Breast epithelium (tissue), 4 donors: ENCODE measurements around the gene DNAAF3. TPM values are rescaled to one million over a fixed set of nuclear protein-coding genes. Genes with fewer than 3 reads are reported as not detected.
"Not testable (repeated sequence)": the region's sequence is repeated elsewhere in the genome, so short reads cannot be mapped to it uniquely, and the experiment has no call there.

ENCODE experiments used
- DNase-seq, 2 donors: peaks; one replicate each; pipeline ENCODE4 v3.0.0-alpha.2; 2019; ENCODE audit warnings: low spot score in 2 of 2
- H3K27ac ChIP-seq, 2 donors: fragments of 200-600 bp; sonication (generic) in 1 of 2; one replicate each; pipeline ENCODE4 v1.5.1; 2016 to 2019; ENCODE audit warnings: mild to moderate bottlenecking in 1 of 2
- H3K27me3 ChIP-seq, 2 donors: fragments of 200-600 bp; sonication (generic) in 1 of 2; one replicate each; pipeline versions ENCODE4 v1.5.1 to v1.6.0; 2017 to 2019; ENCODE audit warnings: control low read depth in 1 of 2, mild to moderate bottlenecking in 1 of 2
- H3K36me3 ChIP-seq: fragments of 200-600 bp; one replicate; pipeline ENCODE4 v1.5.1; 2019
- H3K4me1 ChIP-seq, 2 donors: fragments of 200-600 bp; sonication (generic); one replicate each; pipeline ENCODE4 v1.5.1; 2016 to 2019; ENCODE audit warnings: control low read depth in 1 of 2
- H3K4me3 ChIP-seq, 3 donors: fragments of 200-600 bp; sonication (generic); 1 replicate in 2 of 3; 2 replicates in 1 of 3; pipeline ENCODE4 v1.5.1; 2016 to 2019; ENCODE audit warnings: mild to moderate bottlenecking in 3 of 3, moderate library complexity in 2 of 3
- H3K9me3 ChIP-seq, 2 donors: fragments of 200-600 bp; sonication (generic) in 1 of 2; one replicate each; pipeline ENCODE4 v1.5.1; 2016 to 2019; ENCODE audit warnings: control low read depth in 1 of 2
- CTCF ChIP-seq, 3 donors: fragments of 450-650 bp; IDR thresholded peaks; one replicate each; pipeline ENCODE4 v1.5.1; 2016 to 2017; ENCODE audit warnings: antibody characterized with exemption in 3 of 3, mild to moderate bottlenecking in 3 of 3, moderate library complexity in 3 of 3
- POLR2A ChIP-seq: fragments of 450-650 bp; IDR thresholded peaks from one replicate; pipeline ENCODE4 v1.6.1; 2016; ENCODE audit warnings: antibody characterized with exemption, mild to moderate bottlenecking, moderate library complexity
- POLR2AphosphoS5 ChIP-seq, 3 donors: sonication (generic); formaldehyde crosslinking; IDR thresholded peaks; one replicate each; pipeline ENCODE4 v1.6.1; 2017; ENCODE audit warnings: antibody characterized with exemption in 3 of 3
- intact Hi-C: fragments of 100-400 bp; cut with DNase I; formaldehyde crosslinking; loops from one replicate; pipeline ENCODE4 v1.15.1; 2023; ENCODE audit warnings: low total_unique reads
- total RNA-seq, 3 donors: library from RNA; depleted of rRNA; stranded (reverse); fragments of >200 nt; gene quantifications; one replicate each; pipeline ENCODE4 v1.1.0, GENCODE V29; 2016

Gene DNAAF3
- total RNA-seq, 3 donors from 2014 or later: 4.7 to 4.9 TPM; not detected in 1

- no peak overlapping the region for H3K27ac ChIP-seq
- H3K36me3 ChIP-seq: no peaks in the 10 kb centered on the region
- DNase-seq: no peak
- H3K27me3 ChIP-seq: peaks cover 8 to 98% of the 10 kb centered on the region in 2 donors
- H3K4me1 ChIP-seq: peaks cover 0 to 3% of the 10 kb centered on the region in 2 donors
- no peak for TF ChIP-seq POLR2AphosphoS5 (IDR thresholded peaks at IDR 0.05)
- TF ChIP-seq POLR2A: no peak
- no peak for TF ChIP-seq CTCF (IDR thresholded peaks at IDR 0.05)
- H3K9me3 ChIP-seq: no peaks in the 10 kb centered on the region
- intact Hi-C loops: loop anchor here (5.0 to 10.0 kb wide), 2 partner anchors 801 to 1482 kb away; no protein-coding TSS in a partner anchor
- H3K4me3 ChIP-seq: peak overlapping the region; percentile 5 to 69 (median 43)
Measured at GRCh38 chr19:55173186-55173713, 6.8 kb upstream of the DNAAF3 start.

GRCh38 chr19:55172741-55173140 is 6.3 kb upstream of the DNAAF3 start:
- intact Hi-C loops: loop anchor here (5.0 to 10.0 kb wide), 2 partner anchors 800 to 1482 kb away; no protein-coding TSS in a partner anchor
- DNase-seq: no peak
- H3K27me3 ChIP-seq: peaks cover 8 to 96% of the 10 kb centered on the region in 2 donors
- no peak overlapping the region for H3K27ac ChIP-seq
- H3K4me3 ChIP-seq: peak overlapping the region in 1 of 3 donors; percentile 69
- TF ChIP-seq CTCF (IDR thresholded peaks at IDR 0.05) (no peak), POLR2A (no peak), POLR2AphosphoS5 (IDR thresholded peaks at IDR 0.05) (no peak)
- no peaks in the 10 kb centered on the region for H3K9me3 ChIP-seq
- no peaks in the 10 kb centered on the region for H3K36me3 ChIP-seq
- H3K4me1 ChIP-seq: peaks cover 0 to 3% of the 10 kb centered on the region in 2 donors

GRCh38 chr19:55172318-55172717 is 5.9 kb upstream of the DNAAF3 start:
- H3K9me3 ChIP-seq, H3K36me3 ChIP-seq, H3K4me3 ChIP-seq, H3K27ac ChIP-seq, H3K4me1 ChIP-seq, DNase-seq: not testable (repeated sequence)
- intact Hi-C loops: loop anchor here (5.0 to 10.0 kb wide), 2 partner anchors 800 to 1482 kb away; no protein-coding TSS in a partner anchor
- peaks cover 8 to 95% of the 10 kb centered on the region in 2 donors for H3K27me3 ChIP-seq

- H3K36me3 ChIP-seq: no peaks in the 10 kb centered on the region
- TF ChIP-seq POLR2AphosphoS5 (IDR thresholded peaks at IDR 0.05) (no peak), CTCF (IDR thresholded peaks at IDR 0.05) (no peak), POLR2A (no peak)
- intact Hi-C loops: loop anchor here (5.0 to 10.0 kb wide), 2 partner anchors 799 to 1483 kb away; no protein-coding TSS in a partner anchor
- H3K27ac ChIP-seq: no peak overlapping the region
- peaks cover 0 to 3% of the 10 kb centered on the region in 2 donors for H3K4me1 ChIP-seq
- no peak for DNase-seq
- no peaks in the 10 kb centered on the region for H3K9me3 ChIP-seq
- H3K27me3 ChIP-seq: peaks cover 8 to 87% of the 10 kb centered on the region in 2 donors
- no peak overlapping the region for H3K4me3 ChIP-seq
Measured at GRCh38 chr19:55171440-55171839, 5.0 kb upstream of the DNAAF3 start.

GRCh38 chr19:55169136-55169535 is 2.7 kb upstream of the DNAAF3 start:
- Histone ChIP-seq H3K9me3 (no peaks in the 10 kb centered on the region), H3K4me3 (no peak overlapping the region), H3K4me1 (peaks cover 0 to 3% of the 10 kb centered on the region in 2 donors), H3K27ac (no peak overlapping the region), H3K36me3 (no peaks in the 10 kb centered on the region), H3K27me3 (peaks cover 4 to 64% of the 10 kb centered on the region in 2 donors)
- intact Hi-C loops: no loop called here
- no peak for DNase-seq
- TF ChIP-seq POLR2AphosphoS5 (IDR thresholded peaks at IDR 0.05): no peak
- no peak for TF ChIP-seq POLR2A
- TF ChIP-seq CTCF (IDR thresholded peaks at IDR 0.05): no peak
